ENCODE data around the gene FLT3.
"Not testable (repeated sequence)": the region's sequence is repeated elsewhere in the genome, so short reads cannot be mapped to it uniquely, and the experiment has no call there.

FLT3 gene

GRCh38 chr13:27965343-27965739 lies 135.0 kb downstream of the FLT3 start:
- TF ChIP-seq ZBTB48 (tag by site-specific recombination; IDR thresholded peaks at IDR 0.05) (no peak), ZNF362 (tag by site-specific recombination; IDR thresholded peaks at IDR 0.05) (no peak), SP3 (tag by site-specific recombination; IDR thresholded peaks at IDR 0.05) (no peak), ZNF658 (tag by site-specific recombination; IDR thresholded peaks at IDR 0.05) (no peak), SETDB1 (IDR thresholded peaks at IDR 0.05; ENCODE audit: insufficient read length, low read length) (no peak), ZFP69B (tag by site-specific recombination; IDR thresholded peaks at IDR 0.05) (no peak), ZBTB49 (tag by site-specific recombination; IDR thresholded peaks at IDR 0.05; ENCODE audit: low read depth) (no peak), ZNF776 (tag by site-specific recombination; IDR thresholded peaks at IDR 0.05; ENCODE audit: borderline replicate concordance) (no peak), YY1 (tag by site-specific recombination; IDR thresholded peaks at IDR 0.05) (no peak)
- TF ChIP-seq, protein P1, sequence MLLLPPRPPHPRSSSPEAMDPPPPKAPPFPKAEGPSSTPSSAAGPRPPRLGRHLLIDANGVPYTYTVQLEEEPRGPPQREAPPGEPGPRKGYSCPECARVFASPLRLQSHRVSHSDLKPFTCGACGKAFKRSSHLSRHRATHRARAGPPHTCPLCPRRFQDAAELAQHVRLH (tag by site-specific recombination; IDR thresholded peaks at IDR 0.05), result no peak
- Histone ChIP-seq H3K4me1 (ENCODE audit: control insufficient read depth, insufficient read depth, low read length) (no peaks in the 10 kb centered on the region), H3K27ac (ENCODE audit: extremely low read depth, low read depth, low read length) (no peak overlapping the region), H3K36me3 (ENCODE audit: control insufficient read depth in 2 of 2, insufficient read depth in 1 of 2, low read length in 2 of 2) (peaks cover 0 to 43% of the 10 kb centered on the region in 2 experiments; a peak in 2 of 3 replicates), H3K4me3 (ENCODE audit: low read depth, low read length) (no peak overlapping the region), H3K9me3 (ENCODE audit: control insufficient read depth, insufficient read depth, low read depth, low read length) (no peaks in the 10 kb centered on the region)
- POLR2A ChIA-PET, result no interaction called here
- CTCF ChIA-PET, result interaction anchor here (1.0 to 13.6 kb wide), 2 partner anchors 137 to 603 kb away, joined by 3 to 206 read pairs; no protein-coding TSS in a partner anchor

GRCh38 chr13:27964741-27965323 lies 135.5 kb downstream of the FLT3 start:
- H3K4me1 ChIP-seq (ENCODE audit: control insufficient read depth, insufficient read depth, low read length), result no peaks in the 10 kb centered on the region
- TF ChIP-seq ZNF324 (tag by site-specific recombination; IDR thresholded peaks at IDR 0.05) (no peak), ZBTB1 (tag by site-specific recombination; IDR thresholded peaks at IDR 0.05) (no peak), ZNF416 (tag by site-specific recombination; IDR thresholded peaks at IDR 0.05) (no peak), GLIS1 (tag by site-specific recombination; IDR thresholded peaks at IDR 0.05) (peak; percentile 78)
- TF ChIP-seq, protein P2, sequence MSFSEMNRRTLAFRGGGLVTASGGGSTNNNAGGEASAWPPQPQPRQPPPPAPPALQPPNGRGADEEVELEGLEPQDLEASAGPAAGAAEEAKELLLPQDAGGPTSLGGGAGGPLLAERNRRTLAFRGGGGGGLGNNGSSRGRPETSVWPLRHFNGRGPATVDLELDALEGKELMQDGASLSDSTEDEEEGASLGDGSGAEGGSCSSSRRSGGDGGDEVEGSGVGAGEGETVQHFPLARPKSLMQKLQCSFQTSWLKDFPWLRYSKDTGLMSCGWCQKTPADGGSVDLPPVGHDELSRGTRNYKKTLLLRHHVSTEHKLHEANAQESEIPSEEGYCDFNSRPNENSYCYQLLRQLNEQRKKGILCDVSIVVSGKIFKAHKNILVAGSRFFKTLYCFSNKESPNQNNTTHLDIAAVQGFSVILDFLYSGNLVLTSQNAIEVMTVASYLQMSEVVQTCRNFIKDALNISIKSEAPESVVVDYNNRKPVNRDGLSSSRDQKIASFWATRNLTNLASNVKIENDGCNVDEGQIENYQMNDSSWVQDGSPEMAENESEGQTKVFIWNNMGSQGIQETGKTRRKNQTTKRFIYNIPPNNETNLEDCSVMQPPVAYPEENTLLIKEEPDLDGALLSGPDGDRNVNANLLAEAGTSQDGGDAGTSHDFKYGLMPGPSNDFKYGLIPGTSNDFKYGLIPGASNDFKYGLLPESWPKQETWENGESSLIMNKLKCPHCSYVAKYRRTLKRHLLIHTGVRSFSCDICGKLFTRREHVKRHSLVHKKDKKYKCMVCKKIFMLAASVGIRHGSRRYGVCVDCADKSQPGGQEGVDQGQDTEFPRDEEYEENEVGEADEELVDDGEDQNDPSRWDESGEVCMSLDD (tag by site-specific recombination; IDR thresholded peaks at IDR 0.05), result no peak
- ChIA-PET CTCF (interaction anchor here (0.6 to 13.6 kb wide), 2 partner anchors 93 to 137 kb away, joined by 3 to 206 read pairs; no protein-coding TSS in a partner anchor), POLR2A (no interaction called here)
- H3K4me3 ChIP-seq (ENCODE audit: low read depth, low read length), result no peak overlapping the region
- H3K36me3 ChIP-seq (ENCODE audit: control insufficient read depth in 2 of 2, insufficient read depth in 1 of 2, low read length in 2 of 2), result peaks cover 0 to 46% of the 10 kb centered on the region in 2 experiments; a peak in 2 of 3 replicates
- H3K27ac ChIP-seq (ENCODE audit: extremely low read depth, low read depth, low read length), result no peak overlapping the region
- no peaks in the 10 kb centered on the region for H3K9me3 ChIP-seq (ENCODE audit: control insufficient read depth, insufficient read depth, low read depth, low read length)

DNA sequence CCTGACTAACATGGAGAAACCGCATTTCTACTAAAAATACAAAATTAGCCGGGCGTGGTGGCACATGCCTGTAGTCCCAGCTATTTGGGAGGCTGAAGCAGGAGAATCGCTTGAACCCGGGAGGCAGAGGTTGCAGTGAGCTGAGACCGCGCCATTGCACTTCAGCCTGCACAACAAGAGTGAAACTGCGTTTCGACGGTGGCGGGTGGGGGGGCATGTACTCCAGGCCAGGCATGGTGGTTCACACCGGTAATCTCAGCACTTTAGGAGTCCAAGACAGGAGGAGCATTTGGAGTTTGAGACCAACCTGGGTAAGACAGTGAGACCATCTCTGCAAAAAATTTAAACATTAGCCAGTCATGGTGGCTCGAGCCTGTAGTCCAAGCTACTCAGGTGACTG lies 136.2 kb downstream of the FLT3 start:
- H3K9me3 ChIP-seq (ENCODE audit: control insufficient read depth, insufficient read depth, low read depth, low read length); H3K4me1 ChIP-seq (ENCODE audit: control insufficient read depth, insufficient read depth, low read length); H3K27ac ChIP-seq (ENCODE audit: extremely low read depth, low read depth, low read length); POLR2A ChIA-PET; H3K4me3 ChIP-seq (ENCODE audit: low read depth, low read length): not testable (repeated sequence)
- peaks cover 0 to 46% of the 10 kb centered on the region in 2 experiments; a peak in 2 of 3 replicates for H3K36me3 ChIP-seq (ENCODE audit: control insufficient read depth in 2 of 2, insufficient read depth in 1 of 2, low read length in 2 of 2)
- CTCF ChIA-PET, result interaction anchor here (0.6 to 13.6 kb wide), 4 partner anchors 10 to 602 kb away, joined by 3 to 206 read pairs (median 4); no protein-coding TSS in a partner anchor
